HG02970 (cell line): ENCODE measurements around the gene TIMM29.
"Not testable (repeated sequence)": the region's sequence is repeated elsewhere in the genome, so short reads cannot be mapped to it uniquely, and the experiment has no call there.

ENCODE experiments used
- ATAC-seq: cut with Tn5 transposase; IDR thresholded peaks from one replicate; pipeline ENCODE4 v1.9.1; 2021; ENCODE audit warnings: mild to moderate bottlenecking, moderate library complexity, moderate number of reproducible peaks; ENCODE audit not compliant: unreplicated experiment, low FRiP score

Gene TIMM29

GRCh38 chr19:10935371-10936059 lies 6.9 kb downstream of the TIMM29 start:
- no peak for ATAC-seq

- ATAC-seq = no peak
Observed at GRCh38 chr19:10936661-10937084, 8.1 kb downstream of the TIMM29 start.

DNA sequence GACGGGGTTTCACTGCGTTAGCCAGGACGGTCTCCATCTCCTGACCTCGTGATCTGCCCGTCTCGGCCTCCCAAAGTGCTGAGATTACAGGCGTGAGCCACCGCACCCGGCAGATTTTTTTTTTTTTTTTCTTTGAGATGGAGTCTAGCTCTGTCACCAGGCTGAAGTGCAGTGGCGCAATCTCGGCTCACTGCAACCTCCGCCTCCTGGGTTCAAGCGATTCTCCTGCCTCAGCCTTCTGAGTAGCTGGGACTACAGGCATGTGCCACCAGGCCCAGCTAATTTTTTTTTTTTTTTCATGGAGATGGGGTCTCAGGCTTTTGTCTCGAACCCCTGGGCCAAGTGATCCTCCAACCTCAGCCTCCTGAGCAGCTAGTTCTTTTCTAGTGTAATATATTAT lies 13.0 kb downstream of the TIMM29 start:
- ATAC-seq = not testable (repeated sequence)

DNA sequence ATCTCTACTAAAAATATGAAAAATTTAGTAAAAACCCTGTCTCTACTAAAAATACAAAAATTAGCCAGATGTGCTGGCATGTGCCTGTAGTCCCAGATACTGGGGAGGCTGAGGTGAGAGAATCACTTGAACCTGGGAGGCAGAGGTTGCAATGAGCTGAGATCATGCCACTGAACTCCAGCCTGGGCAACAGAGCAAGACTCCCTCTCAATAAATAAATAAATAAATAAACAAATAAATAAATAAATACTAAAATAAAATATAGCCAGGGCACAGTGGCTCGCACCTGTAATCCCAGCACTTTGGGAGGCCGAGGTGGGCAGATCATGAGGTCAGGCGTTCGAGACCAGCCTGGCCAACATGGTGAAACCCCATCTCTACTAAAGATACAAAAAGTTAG lies 14.8 kb downstream of the TIMM29 start:
- ATAC-seq = not testable (repeated sequence)

GRCh38 chr19:10945264-10945663 lies 16.7 kb downstream of the TIMM29 start:
- ATAC-seq = no peak

GRCh38 chr19:10946958-10947657 lies 18.5 kb downstream of the TIMM29 start:
- ATAC-seq = no peak

DNA sequence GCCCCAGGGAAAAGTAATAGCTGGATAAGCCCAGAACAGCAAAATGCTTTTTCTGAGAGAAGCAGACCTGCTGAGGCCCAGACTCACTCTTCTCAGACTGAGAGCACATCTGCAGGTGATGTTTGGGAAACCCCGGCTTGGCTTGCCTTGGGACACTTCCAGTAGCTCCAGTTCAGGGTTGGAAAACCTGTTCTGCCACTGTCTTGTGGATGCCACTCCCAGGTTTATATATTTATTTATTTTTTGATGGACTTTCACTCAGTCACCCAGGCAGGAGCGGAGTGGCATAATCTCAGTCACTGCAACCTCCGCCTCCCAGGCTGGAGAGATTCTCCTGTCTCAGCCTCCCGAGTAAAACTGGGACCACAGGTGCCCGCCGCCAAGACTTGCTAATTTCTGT lies 24.2 kb downstream of the TIMM29 start:
- no peak for ATAC-seq

GRCh38 chr19:10959277-10959968 lies 30.8 kb downstream of the TIMM29 start:
- ATAC-seq = not testable (repeated sequence)

- ATAC-seq = peak; percentile 76
Observed at GRCh38 chr19:10960314-10961072, 31.9 kb downstream of the TIMM29 start, which contains the start of gene SMARCA4. Gene SMARCA4, plus strand, starts transcription at chr19:10961030. Its CDS starts 23,122 bp downstream, at chr19:10984152.

DNA sequence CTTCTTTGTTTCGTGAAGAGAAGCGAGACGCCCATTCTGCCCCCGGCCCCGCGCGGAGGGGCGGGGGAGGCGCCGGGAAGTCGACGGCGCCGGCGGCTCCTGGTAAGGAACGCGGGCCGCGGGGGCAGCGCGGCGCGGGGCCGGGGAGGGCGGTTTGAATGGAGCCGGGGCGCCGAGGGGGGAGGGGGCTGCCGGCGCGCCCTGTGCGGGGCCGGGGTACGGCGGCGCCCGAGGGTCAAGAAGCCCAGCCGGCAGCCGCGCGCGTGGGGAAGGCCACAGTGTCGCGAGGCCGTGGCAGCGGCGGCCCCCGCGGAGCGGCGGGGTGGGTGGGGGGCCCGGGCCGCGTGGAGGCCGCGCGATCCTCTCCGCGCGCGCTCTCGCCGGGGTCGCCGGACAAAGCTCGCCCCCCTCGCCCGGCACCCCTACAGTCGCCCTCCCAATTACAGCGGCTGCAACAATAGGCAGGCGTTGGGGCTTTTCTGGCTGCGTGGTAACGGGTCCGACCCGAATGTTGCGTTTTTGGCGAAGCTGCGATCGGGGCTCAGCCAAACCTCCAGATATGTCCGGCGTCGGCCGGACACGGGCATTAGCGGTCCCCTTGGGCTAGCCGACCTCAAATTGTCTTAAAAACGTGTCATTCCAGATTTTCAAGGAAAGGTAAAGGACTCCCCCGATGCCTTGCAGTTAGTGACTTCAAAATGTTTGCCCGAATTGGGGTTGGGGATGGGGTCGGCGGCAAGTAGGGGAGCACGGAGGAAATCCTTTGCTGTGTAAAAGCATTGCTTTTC lies 32.7 kb downstream of the TIMM29 start:
- ATAC-seq = peak; percentile 43

DNA sequence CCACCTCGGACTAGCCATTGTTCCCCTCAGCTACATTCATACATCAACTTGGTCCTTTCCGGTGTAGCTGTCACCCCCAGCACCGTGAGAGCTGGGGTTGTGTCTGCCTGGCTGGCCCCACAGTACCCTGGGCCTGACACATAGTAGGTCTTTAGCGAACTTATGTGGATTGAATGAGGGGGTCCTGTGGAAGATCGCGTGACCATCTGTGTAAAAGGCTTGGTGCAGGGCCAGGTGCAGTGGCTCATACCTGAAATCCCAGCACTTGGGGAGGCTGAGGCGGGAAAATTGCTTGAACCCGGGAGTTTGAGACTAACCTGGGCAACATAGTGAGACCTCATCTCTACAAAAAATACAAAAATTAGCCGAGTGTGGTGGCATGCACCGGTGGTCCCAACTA lies 34.3 kb downstream of the TIMM29 start:
- ATAC-seq = no peak

- no peak for ATAC-seq
Observed at GRCh38 chr19:10963865-10964264, 35.3 kb downstream of the TIMM29 start.

DNA sequence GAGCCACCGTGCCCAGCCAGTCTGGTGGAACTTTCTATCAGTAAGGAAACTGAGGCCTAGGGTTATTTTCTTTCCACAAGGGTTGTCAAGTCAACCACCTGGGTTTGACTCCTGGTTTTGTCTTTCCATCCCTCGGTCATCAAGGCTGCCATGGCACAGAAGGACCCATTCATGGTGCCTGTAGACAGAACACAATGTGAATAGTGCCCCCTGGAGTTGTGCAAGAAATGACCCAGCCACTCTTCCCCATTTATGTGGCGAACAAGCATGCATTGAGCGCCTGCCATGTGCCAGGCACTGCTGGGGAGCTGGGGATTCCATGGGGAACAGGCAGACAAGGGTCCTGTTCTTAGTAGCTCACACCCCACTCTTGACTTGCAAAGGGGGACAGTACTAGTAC lies 36.3 kb downstream of the TIMM29 start:
- ATAC-seq = no peak

GRCh38 chr19:10965398-10965797 lies 36.8 kb downstream of the TIMM29 start:
- no peak for ATAC-seq

- no peak for ATAC-seq
Observed at GRCh38 chr19:10966809-10967208, 38.2 kb downstream of the TIMM29 start.

GRCh38 chr19:10968527-10969135 lies 40.0 kb downstream of the TIMM29 start:
- ATAC-seq = no peak

GRCh38 chr19:10971107-10971726 lies 42.6 kb downstream of the TIMM29 start:
- ATAC-seq = no peak

DNA sequence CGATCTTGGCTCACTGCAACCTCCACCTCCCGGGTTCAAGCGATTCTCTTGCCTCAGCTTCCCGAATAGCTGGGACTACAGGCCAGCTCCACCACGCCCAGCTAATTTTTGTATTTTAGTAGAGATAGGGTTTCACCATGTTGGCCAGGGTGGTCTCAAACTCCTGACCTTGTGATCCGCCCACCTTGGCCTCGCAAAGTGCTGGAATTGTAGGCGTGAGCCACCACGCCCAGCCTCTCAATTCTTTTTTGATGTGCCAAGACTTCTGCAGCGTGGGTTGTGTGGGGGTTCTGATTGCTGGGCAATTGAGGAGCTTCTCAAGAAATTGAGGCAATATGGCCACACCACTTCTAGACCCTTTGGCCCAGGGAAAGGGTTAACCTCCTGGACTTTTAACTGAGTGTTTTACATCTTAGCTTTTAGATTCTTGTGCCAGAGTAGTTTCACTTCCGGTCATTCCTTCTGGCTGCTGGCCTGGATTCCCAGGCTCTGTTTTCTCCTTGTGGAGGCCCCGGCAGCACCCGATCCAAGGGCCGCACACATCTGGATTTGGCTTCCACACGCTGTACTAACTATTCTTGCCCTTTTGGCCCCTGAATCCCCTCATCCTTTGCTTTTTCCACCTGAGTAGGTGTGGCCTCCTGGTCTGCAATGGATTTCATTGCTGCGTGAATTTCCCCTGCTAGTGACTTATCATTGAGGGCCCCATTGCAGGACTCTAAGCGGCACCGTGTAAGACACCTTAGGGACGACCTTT lies 46.9 kb downstream of the TIMM29 start:
- no peak for ATAC-seq
